Suppressor macrophage (primary cell): ENCODE measurements around the gene FANCD2.
"Not testable (repeated sequence)": the region's sequence is repeated elsewhere in the genome, so short reads cannot be mapped to it uniquely, and the experiment has no call there.

ENCODE experiments used
- DNase-seq, 4 experiments: peaks; one replicate each; pipeline ENCODE4 v3.0.0-alpha.2; 2020 to 2022
- total RNA-seq, 17 experiments: gene quantifications; one replicate each; lab custom pipeline; 2026; ENCODE audit warnings: mixed read lengths in 6 of 17, inconsistent platforms in 3 of 17; lab: John Stamatoyannopoulos, UW

FANCD2 gene
- total RNA-seq: 12.9 to 55.2 (median 28.7) reads per million in 17 experiments

- peak; percentile 93 to 95 (median 95) for DNase-seq
Measured at GRCh38 chr3:10026084-10026890, at the start of gene FANCD2. FANCD2 (plus strand) TSS chr3:10026437; CDS start chr3:10028658, 2,221 bp downstream.

DNA sequence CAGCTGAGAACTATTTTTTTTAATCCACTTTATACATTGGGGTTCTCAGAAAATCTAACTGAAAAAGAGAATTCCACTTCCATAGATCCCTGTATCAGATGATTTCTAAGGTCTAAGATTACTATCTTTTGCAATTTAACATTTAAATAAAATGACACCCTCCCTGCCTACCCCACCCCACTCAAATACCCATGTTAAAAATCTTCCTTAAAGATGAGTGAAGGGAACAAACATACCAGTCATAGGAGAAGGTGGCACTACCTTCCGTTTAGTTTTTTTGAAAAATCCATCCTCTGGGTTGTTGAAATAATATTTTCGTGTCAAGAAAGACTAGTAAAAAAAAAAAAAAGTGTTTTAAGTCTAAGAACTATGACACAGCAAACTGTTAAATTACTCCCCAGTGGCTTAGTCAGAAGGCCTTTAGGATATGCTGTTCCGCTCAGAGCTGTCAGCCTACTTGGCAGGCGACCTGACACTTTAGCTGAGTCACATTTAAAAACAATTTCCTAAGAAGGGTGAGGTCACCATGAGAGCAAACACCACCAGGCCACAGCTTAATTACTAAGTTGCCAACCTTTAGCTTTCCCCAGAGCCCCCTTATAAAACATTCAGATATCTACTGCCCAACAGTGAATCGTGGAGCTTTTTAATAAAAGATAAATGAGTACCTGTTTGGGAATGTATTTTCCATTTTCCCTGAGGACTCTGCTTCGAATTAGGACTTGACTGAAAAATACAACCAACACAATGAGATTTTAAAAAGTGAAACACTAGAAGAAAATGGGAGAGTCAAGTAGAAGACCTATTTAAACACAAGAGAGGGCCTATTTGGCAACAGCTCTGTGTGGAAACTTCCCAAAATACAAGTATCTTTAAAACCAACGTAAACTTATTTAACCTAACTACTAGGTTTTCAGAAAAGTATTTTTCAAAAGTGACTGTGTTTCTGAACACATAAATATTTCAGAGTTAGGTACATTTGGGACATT is 49.2 kb upstream of the FANCD2 start:
- peak; percentile 85 to 96 (median 90) for DNase-seq

- no peak for DNase-seq
Measured at GRCh38 chr3:9978710-9979305, 47.4 kb upstream of the FANCD2 start.

- DNase-seq: no peak
Measured at GRCh38 chr3:9980251-9980650, 46.0 kb upstream of the FANCD2 start.

- no peak for DNase-seq
Measured at GRCh38 chr3:9986230-9986725, 40.0 kb upstream of the FANCD2 start.

DNA sequence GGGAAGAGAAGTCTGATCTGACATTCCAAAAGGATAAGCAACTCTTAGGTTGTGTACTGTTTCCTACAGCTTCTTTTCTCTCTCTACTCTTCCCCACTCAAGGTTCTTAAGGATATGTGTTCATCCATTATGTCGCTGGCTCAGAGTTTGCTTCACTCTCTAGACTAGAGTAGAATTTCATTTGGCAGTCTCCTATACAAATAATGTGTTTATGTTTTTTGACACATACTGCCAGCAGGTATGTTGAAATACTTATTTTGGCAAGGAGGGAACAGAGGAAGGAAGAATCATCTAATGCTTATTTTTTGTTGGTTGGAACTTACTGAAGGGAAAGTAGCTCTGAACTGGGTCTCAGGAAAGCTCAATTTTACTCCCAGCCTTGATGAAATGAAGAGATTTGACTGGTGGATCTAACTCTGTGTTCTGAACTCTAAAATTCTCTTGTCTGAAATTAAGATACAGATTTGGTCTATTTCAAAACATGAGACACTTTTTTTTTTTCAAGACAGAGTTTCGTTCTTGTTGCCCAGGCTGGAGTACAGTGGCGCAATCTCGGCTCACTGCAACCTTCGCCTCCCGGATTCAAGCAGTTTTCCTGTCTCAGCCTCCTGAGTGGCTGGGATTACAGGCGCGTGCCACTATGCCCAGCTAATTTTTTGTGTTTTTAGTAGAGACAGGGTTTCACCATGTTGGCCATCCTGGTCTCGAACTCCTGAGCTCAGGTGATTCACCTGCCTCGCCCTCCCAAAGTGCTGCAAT is 32.0 kb upstream of the FANCD2 start:
- DNase-seq: no peak

GRCh38 chr3:10000686-10001085 is 25.6 kb upstream of the FANCD2 start:
- DNase-seq: no peak

DNA sequence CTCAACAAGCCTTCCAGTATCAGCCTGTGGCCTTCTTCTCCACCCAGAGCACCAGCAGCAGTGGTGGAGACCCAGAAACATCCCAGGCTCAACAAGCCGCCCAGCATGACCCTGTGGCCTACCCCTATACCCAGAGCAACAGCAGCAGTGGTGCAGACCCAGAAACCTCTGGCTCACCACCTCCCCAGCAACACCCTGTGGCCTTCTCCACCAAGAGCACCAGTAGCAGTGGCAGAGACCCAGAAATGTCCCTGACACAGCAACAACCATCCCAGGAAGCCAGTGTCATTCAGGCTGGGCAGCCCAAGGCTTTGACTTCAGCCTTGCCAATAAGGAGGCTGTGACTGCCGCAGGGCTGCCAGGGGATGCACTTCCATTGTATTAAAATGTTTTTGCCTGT is 23.3 kb upstream of the FANCD2 start:
- DNase-seq: no peak

GRCh38 chr3:10004506-10004905 is 21.7 kb upstream of the FANCD2 start:
- DNase-seq: no peak

- DNase-seq: no peak
Measured at GRCh38 chr3:10004960-10005564, 21.2 kb upstream of the FANCD2 start.

DNA sequence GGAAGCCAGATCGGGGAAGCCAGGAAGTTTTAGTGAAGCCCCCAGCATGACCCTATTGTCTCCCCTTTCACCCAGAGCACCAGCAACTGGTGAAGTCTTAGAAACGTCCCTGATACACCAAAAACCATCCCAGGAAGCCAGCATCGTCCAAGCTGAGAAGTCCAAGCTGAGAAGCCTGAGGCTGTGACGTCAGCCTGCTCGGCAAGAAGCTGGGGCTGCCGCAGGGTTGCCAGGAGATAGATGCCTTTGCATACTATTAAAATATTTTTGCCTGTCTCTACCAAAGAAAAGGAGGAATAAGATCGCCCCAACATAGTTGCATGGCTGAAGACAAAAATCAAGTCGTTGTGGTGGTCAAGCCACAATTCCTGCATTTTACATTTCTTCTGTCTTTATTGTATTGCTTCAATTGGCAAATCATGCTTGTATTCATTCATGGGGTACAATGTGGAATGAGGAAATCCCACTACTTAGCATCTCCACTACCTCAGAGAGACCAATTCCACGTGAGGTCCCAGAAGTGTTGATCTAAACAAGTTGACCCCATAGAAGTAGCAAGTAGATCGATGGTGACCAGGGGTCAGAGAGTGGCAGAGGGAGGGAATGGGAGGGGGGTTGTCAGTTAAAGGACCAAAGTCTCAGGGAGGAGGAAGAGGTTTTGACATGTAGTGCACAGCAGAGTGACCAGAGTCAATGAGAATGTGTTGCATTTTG is 20.0 kb upstream of the FANCD2 start:
- no peak for DNase-seq

- no peak for DNase-seq
Measured at GRCh38 chr3:10006762-10007090, 19.5 kb upstream of the FANCD2 start.

DNA sequence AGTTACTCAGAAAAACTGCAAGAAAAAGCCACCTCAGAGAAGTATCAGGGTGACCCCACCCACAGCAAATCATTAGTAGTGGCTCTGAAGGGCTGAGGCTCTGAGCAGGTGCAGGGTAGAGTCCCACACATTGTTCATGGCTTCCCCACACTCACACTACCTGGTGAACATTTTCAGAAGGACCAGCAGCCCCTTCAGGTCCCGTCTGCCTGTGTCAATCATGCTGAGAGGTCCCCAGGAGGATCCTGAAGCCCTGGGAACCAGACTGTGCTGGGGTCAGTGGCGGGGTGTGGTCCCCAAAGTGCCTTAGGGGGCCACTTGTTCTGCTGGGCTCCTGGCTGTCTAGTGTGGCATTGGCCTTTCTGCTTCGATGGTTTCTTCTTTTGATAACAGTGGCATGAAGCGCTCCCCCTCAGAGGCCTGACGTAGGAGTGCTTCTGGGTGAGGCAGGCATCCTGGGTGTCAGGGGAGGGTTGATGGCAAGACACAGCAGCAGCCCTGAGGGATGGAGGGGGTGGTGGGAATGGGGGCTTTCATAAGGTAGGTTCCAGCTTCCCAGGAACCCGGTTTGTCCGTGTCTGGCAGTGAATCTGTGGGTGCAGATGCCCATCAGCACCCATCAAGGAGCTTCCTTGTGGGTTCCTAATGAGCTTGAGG is 19.0 kb upstream of the FANCD2 start:
- DNase-seq: no peak

DNA sequence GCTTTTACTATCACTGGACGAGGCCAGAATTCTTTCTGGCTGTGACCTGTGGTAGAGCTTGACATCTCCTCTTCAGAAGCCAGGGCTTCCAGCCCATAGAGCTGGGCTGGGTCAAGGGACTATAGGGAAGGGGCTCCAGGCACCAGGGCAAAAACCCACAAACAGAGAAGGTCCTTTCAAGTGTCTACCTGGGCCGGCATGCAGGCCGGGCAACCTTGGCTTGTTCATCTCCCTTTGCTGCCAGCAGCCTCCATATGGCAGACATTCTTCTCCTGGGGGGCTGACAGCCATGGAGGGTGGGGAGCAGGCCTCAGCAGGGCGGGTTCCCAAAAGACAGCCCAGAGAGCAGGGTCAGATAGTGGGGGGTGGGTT is 18.0 kb upstream of the FANCD2 start:
- not testable (repeated sequence) for DNase-seq

GRCh38 chr3:10008588-10009344 is 17.5 kb upstream of the FANCD2 start:
- DNase-seq: peak; percentile 85 to 95 (median 90)

DNA sequence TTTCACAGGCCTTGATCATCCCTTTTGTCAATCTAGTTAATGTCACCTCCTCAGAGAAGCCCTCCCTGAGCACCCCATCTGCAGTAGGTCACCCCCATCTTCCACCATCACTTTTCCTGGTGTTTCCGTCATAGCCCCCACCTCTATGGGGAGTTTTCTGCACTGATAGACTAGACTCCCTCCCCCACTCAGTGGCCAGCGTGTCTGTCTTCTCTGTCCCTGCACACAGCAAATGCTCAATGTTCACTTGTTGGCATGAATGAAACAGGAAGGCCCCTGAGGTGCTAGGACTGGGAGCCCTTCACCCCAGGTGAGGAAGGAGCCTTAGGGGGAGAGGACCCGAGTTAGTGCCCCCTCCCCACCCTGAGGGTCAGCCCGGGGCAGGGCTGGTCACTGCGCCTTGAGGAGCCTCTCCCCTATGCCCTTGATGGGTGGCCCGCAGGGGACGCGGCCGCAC is 15.8 kb upstream of the FANCD2 start:
- DNase-seq: no peak

DNA sequence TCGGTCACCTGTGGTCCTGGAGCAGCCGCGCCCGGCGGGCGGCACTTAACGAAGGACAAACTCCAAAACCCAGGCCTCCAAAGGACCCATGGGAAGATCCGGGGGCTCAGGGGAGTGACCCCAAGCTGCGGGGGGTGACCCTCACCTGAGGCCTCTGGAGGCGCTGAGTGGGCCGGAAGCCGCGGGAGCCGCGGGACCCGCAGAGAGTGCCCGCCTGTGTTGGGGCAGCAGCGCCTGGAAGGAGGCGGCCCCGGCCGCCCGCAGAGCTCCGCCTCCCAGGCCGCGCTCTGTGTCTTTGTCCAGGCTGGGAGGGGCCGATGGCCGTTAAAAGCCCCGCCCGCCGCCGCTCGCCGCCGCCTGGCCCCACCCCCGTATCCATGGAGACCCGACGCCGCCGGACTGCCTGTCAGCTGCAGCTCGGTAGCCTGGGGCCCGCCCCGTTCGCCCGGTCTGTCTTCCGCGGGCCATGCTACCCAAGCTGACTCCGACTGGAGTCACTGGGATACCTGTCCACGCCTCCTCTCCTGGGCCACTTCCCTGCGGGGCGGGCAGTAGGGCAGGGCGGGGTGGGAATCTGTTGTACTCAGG is 15.3 kb upstream of the FANCD2 start:
- peak; percentile 93 to 98 (median 96) for DNase-seq

DNA sequence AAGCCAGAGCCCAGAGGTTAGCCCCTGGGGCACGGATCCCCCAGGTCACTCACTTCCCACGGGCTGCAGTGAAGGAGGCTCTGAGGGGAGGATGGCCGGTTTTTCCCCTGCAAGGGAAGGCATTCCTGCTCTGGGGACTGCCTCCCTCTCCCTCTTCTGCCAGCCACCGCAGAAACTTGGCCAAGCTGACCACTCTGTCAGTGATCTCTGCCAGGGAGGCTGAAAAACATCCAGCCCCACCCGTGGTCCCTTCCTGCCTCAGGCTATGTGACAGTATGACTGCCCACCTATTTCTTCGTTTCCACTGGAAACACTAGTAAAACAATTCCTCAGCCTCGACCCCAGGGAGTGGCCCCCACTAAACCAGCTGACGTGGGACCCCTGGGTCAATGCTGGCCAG is 14.6 kb upstream of the FANCD2 start:
- DNase-seq: no peak

GRCh38 chr3:10012106-10012505 is 14.1 kb upstream of the FANCD2 start:
- no peak for DNase-seq
